ENCODE data around the gene LARGE2.

Gene LARGE2

GRCh38 chr11:45889555-45889954 is 32.9 kb upstream of the LARGE2 start:
- Histone ChIP-seq H3K9me3 (ENCODE audit: control insufficient read depth, insufficient read depth, low read depth, low read length) (no peaks in the 10 kb centered on the region), H3K27ac (ENCODE audit: extremely low read depth, low read depth, low read length) (no peak overlapping the region), H3K4me1 (ENCODE audit: control insufficient read depth, insufficient read depth, low read length) (no peaks in the 10 kb centered on the region), H3K4me3 (ENCODE audit: low read depth, low read length) (no peak overlapping the region), H3K36me3 (ENCODE audit: control insufficient read depth in 2 of 2, insufficient read depth in 1 of 2, low read length in 2 of 2) (no peaks in the 10 kb centered on the region)
- POLR2A ChIA-PET: no interaction called here
- CTCF ChIA-PET: interaction anchor here (4.2 kb wide), 1 partner anchor 17 kb away, joined by 17 read pairs; no protein-coding TSS in a partner anchor
- TF ChIP-seq ZNF132 (tag by site-specific recombination; IDR thresholded peaks at IDR 0.05; ENCODE audit: borderline replicate concordance) (no peak), ZNF48 (tag by site-specific recombination; IDR thresholded peaks at IDR 0.05) (no peak), ZNF37A (tag by site-specific recombination; IDR thresholded peaks at IDR 0.05) (no peak), ZNF544 (tag by site-specific recombination; IDR thresholded peaks at IDR 0.05) (no peak), ZNF202 (tag by site-specific recombination; IDR thresholded peaks at IDR 0.05; ENCODE audit: borderline replicate concordance) (no peak)
- TF ChIP-seq, protein P1, sequence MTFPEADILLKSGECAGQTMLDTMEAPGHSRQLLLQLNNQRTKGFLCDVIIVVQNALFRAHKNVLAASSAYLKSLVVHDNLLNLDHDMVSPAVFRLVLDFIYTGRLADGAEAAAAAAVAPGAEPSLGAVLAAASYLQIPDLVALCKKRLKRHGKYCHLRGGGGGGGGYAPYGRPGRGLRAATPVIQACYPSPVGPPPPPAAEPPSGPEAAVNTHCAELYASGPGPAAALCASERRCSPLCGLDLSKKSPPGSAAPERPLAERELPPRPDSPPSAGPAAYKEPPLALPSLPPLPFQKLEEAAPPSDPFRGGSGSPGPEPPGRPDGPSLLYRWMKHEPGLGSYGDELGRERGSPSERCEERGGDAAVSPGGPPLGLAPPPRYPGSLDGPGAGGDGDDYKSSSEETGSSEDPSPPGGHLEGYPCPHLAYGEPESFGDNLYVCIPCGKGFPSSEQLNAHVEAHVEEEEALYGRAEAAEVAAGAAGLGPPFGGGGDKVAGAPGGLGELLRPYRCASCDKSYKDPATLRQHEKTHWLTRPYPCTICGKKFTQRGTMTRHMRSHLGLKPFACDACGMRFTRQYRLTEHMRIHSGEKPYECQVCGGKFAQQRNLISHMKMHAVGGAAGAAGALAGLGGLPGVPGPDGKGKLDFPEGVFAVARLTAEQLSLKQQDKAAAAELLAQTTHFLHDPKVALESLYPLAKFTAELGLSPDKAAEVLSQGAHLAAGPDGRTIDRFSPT (tag by site-specific recombination; IDR thresholded peaks at IDR 0.05): no peak

DNA sequence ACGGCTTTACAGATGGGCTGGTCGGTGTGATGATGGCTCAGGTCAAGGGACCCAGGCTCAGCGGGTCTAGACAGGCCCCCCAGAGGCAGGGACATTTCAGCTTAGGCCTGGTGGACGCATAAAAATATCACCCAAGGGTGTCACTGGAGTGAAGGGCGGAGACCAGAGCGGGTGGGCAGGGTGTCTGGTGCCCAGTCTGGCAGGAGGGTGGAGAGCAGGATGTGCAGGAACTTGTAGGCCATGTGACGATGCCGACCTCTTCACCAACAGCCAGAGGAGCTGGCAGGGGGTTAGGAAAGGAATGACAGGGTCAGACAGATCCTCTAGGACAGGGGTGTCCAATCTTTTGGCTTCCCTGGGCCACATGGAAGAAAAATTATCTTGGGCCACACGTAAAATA is 32.5 kb upstream of the LARGE2 start:
- H3K9me3 ChIP-seq (ENCODE audit: control insufficient read depth, insufficient read depth, low read depth, low read length): no peaks in the 10 kb centered on the region
- H3K4me3 ChIP-seq (ENCODE audit: low read depth, low read length): no peak overlapping the region
- no peaks in the 10 kb centered on the region for H3K4me1 ChIP-seq (ENCODE audit: control insufficient read depth, insufficient read depth, low read length)
- H3K27ac ChIP-seq (ENCODE audit: extremely low read depth, low read depth, low read length): no peak overlapping the region
- POLR2A ChIA-PET: interaction anchor here (1.3 kb wide), 1 partner anchor 28 kb away, joined by 3 read pairs; no protein-coding TSS in a partner anchor
- no peaks in the 10 kb centered on the region for H3K36me3 ChIP-seq (ENCODE audit: control insufficient read depth in 2 of 2, insufficient read depth in 1 of 2, low read length in 2 of 2)
- TF ChIP-seq ZNF792 (tag by site-specific recombination; IDR thresholded peaks at IDR 0.05) (no peak), ZNF146 (tag by site-specific recombination; IDR thresholded peaks at IDR 0.05) (no peak), ZBTB8A (tag by site-specific recombination; IDR thresholded peaks at IDR 0.05) (no peak), ZNF155 (tag by site-specific recombination; IDR thresholded peaks at IDR 0.05) (no peak), ZFHX2 (tag by site-specific recombination; conservative IDR thresholded peaks at IDR 0.05) (no peak), ZNF398 (tag by site-specific recombination; IDR thresholded peaks at IDR 0.05) (no peak)
- CTCF ChIA-PET: interaction anchor here (4.2 kb wide), 1 partner anchor 17 kb away, joined by 17 read pairs; no protein-coding TSS in a partner anchor

- Histone ChIP-seq H3K9me3 (ENCODE audit: control insufficient read depth, insufficient read depth, low read depth, low read length) (no peaks in the 10 kb centered on the region), H3K36me3 (ENCODE audit: control insufficient read depth in 2 of 2, insufficient read depth in 1 of 2, low read length in 2 of 2) (no peaks in the 10 kb centered on the region), H3K27ac (ENCODE audit: extremely low read depth, low read depth, low read length) (no peak overlapping the region), H3K4me3 (ENCODE audit: low read depth, low read length) (no peak overlapping the region), H3K4me1 (ENCODE audit: control insufficient read depth, insufficient read depth, low read length) (no peaks in the 10 kb centered on the region)
- CTCF ChIA-PET: interaction anchor here (4.2 kb wide), 1 partner anchor 18 kb away, joined by 17 read pairs; no protein-coding TSS in a partner anchor
- POLR2A ChIA-PET: interaction anchor here (0.5 to 1.3 kb wide), 2 partner anchors 27 to 349 kb away, joined by 3 read pairs; no protein-coding TSS in a partner anchor
- TF ChIP-seq, protein P2, sequence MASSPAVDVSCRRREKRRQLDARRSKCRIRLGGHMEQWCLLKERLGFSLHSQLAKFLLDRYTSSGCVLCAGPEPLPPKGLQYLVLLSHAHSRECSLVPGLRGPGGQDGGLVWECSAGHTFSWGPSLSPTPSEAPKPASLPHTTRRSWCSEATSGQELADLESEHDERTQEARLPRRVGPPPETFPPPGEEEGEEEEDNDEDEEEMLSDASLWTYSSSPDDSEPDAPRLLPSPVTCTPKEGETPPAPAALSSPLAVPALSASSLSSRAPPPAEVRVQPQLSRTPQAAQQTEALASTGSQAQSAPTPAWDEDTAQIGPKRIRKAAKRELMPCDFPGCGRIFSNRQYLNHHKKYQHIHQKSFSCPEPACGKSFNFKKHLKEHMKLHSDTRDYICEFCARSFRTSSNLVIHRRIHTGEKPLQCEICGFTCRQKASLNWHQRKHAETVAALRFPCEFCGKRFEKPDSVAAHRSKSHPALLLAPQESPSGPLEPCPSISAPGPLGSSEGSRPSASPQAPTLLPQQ (tag by site-specific recombination; IDR thresholded peaks at IDR 0.05): no peak
- TF ChIP-seq ZNF2 (tag by site-specific recombination; IDR thresholded peaks at IDR 0.05): no peak
- no peak for TF ChIP-seq MZF1 (tag by site-specific recombination; IDR thresholded peaks at IDR 0.05; ENCODE audit: borderline replicate concordance)
- TF ChIP-seq ZFP41 (tag by site-specific recombination; IDR thresholded peaks at IDR 0.05; ENCODE audit: borderline replicate concordance): no peak
- TF ChIP-seq ZNF133 (tag by site-specific recombination; IDR thresholded peaks at IDR 0.05): no peak
- no peak for TF ChIP-seq ZNF416 (tag by site-specific recombination; IDR thresholded peaks at IDR 0.05)
- TF ChIP-seq, protein P3, sequence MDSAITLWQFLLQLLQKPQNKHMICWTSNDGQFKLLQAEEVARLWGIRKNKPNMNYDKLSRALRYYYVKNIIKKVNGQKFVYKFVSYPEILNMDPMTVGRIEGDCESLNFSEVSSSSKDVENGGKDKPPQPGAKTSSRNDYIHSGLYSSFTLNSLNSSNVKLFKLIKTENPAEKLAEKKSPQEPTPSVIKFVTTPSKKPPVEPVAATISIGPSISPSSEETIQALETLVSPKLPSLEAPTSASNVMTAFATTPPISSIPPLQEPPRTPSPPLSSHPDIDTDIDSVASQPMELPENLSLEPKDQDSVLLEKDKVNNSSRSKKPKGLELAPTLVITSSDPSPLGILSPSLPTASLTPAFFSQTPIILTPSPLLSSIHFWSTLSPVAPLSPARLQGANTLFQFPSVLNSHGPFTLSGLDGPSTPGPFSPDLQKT (IDR thresholded peaks at IDR 0.05; ENCODE audit: borderline replicate concordance, low read depth, low read length): no peak
- TF ChIP-seq ZSCAN16 (tag by site-specific recombination; IDR thresholded peaks at IDR 0.05): no peak
- TF ChIP-seq SP3 (tag by site-specific recombination; IDR thresholded peaks at IDR 0.05): no peak
- TF ChIP-seq ZNF350 (tag by site-specific recombination; IDR thresholded peaks at IDR 0.05): no peak
- TF ChIP-seq ZNF580 (tag by site-specific recombination; IDR thresholded peaks at IDR 0.05): no peak
These were observed 31.4 kb upstream of the LARGE2 start for GRCh38 chr11:45890886-45891550.
